Measurements from ENCODE around the gene EPB41L1.
A peak's percentile ranks its signal among the peaks of the same experiment; 100 is the strongest.

EPB41L1 gene

GRCh38 chr20:36274181-36274841 is 119.8 kb downstream of the EPB41L1 start:
- FAIRE-seq: no peak

GRCh38 chr20:36275011-36275410 is 120.5 kb downstream of the EPB41L1 start:
- no peak for FAIRE-seq
- DNase-seq (ENCODE audit: insufficient read length, low spot score): no peak

More at GRCh38 chr20:36274181-36274841, 119.8 kb downstream of the EPB41L1 start:
- DNase-seq (ENCODE audit: insufficient read length, low spot score): no peak

- FAIRE-seq (no peak), DNase-seq (ENCODE audit: insufficient read length, low spot score) (no peak)
Observed at GRCh38 chr20:36275441-36276189, 121.1 kb downstream of the EPB41L1 start.

- FAIRE-seq (no peak), DNase-seq (ENCODE audit: insufficient read length, low spot score) (no peak)
Observed at GRCh38 chr20:36277546-36277945, 123.0 kb downstream of the EPB41L1 start.

GRCh38 chr20:36279362-36279761 is 124.8 kb downstream of the EPB41L1 start:
- FAIRE-seq: peak; percentile 16
- DNase-seq (ENCODE audit: insufficient read length, low spot score): no peak

GRCh38 chr20:36279776-36280175 is 125.2 kb downstream of the EPB41L1 start:
- DNase-seq (ENCODE audit: insufficient read length, low spot score) (no peak), FAIRE-seq (peak; percentile 62)

GRCh38 chr20:36281785-36282380 is 127.3 kb downstream of the EPB41L1 start:
- no peak for FAIRE-seq

More at GRCh38 chr20:36281785-36282380, 127.3 kb downstream of the EPB41L1 start:
- no peak for DNase-seq (ENCODE audit: insufficient read length, low spot score)
